Hepatocyte (in vitro differentiated cells): ENCODE measurements around the gene HIF1A. TPM values are rescaled to one million over a fixed set of nuclear protein-coding genes. Genes with fewer than 3 reads are reported as not detected.

Source experiments
- DNase-seq: peaks from one replicate; pipeline ENCODE4 v3.0.0-alpha.2; 2016; ENCODE audit warnings: low spot score
- H2AFZ ChIP-seq: fragments of 200-600 bp; sonication (generic); 2 replicates; pipeline ENCODE4 v1.6.0; 2016; ENCODE audit warnings: antibody characterized with exemption, mild to moderate bottlenecking
- H3K27ac ChIP-seq: fragments of 200-600 bp; sonication (generic); 2 replicates; pipeline ENCODE4 v1.5.1; 2016; ENCODE audit warnings: mild to moderate bottlenecking
- H3K27me3 ChIP-seq: fragments of 200-600 bp; sonication (generic); 2 replicates; pipeline ENCODE4 v1.6.1; 2016
- H3K36me3 ChIP-seq: fragments of 200-600 bp; sonication (generic); replicated peaks from 2 replicates; pipeline ENCODE4 v1.5.1; 2016; ENCODE audit warnings: low read depth; ENCODE audit not compliant: insufficient read depth
- H3K4me1 ChIP-seq: fragments of 200-600 bp; sonication (generic); 2 replicates; pipeline ENCODE4 v1.5.1; 2016; ENCODE audit warnings: mild to moderate bottlenecking, moderate library complexity; ENCODE audit not compliant: insufficient read depth
- H3K4me2 ChIP-seq: fragments of 200-600 bp; sonication (generic); 2 replicates; pipeline ENCODE4 v1.6.0; 2016
- H3K4me3 ChIP-seq: fragments of 200-600 bp; sonication (generic); 2 replicates; pipeline ENCODE4 v1.5.1; 2016; ENCODE audit warnings: mild to moderate bottlenecking
- H3K79me2 ChIP-seq: fragments of 200-600 bp; sonication (generic); 2 replicates; pipeline ENCODE4 v1.6.0; 2017; ENCODE audit warnings: mild to moderate bottlenecking
- H3K9me2 ChIP-seq: fragments of 200-600 bp; sonication (generic); replicated peaks from 2 replicates; pipeline ENCODE4 v1.6.0; 2017; ENCODE audit warnings: mild to moderate bottlenecking; ENCODE audit not compliant: insufficient read depth
- H3K9me3 ChIP-seq: fragments of 200-600 bp; sonication (generic); 2 replicates; pipeline ENCODE4 v1.5.1; 2016; ENCODE audit warnings: low read depth, mild to moderate bottlenecking
- H4K20me1 ChIP-seq: fragments of 200-600 bp; sonication (generic); 2 replicates; pipeline ENCODE4 v1.6.0; 2016; ENCODE audit warnings: mild to moderate bottlenecking; ENCODE audit not compliant: insufficient read depth, poor library complexity, severe bottlenecking
- EZH2 ChIP-seq: fragments of 200-600 bp; sonication (generic); IDR thresholded peaks from 2 replicates; pipeline ENCODE4 v1.6.1; 2016; ENCODE audit warnings: antibody characterized with exemption, mild to moderate bottlenecking, borderline replicate concordance
- EZH2phosphoT487 ChIP-seq: fragments of 200-600 bp; sonication (generic); IDR thresholded peaks from one replicate; pipeline ENCODE4 v1.6.1; 2018; ENCODE audit warnings: antibody characterized with exemption, mild to moderate bottlenecking, low read depth, moderate library complexity; ENCODE audit not compliant: unreplicated experiment, severe bottlenecking
- WGBS: methylation state at CpG from one replicate; pipeline ENCODE4 v1.1.6; 2016; ENCODE audit warnings: low lambda C conversion rate; ENCODE audit errors: missing lambda C conversion rate; 5-methylcytosine and 5-hydroxymethylcytosine counted together
- polyA plus RNA-seq: library from polyadenylated mRNA; unstranded; fragments of >200 nt; fragmentation: Nextera tagmentation; extraction: Ambion mirVana; gene quantifications from 2 replicates; pipeline ENCODE4 v1.2.1, GENCODE V29; 2016
- total RNA-seq: library from RNA; depleted of rRNA; stranded (reverse); fragments of >200 nt; gene quantifications from 2 replicates; pipeline ENCODE4 v1.2.3, GENCODE V29; 2014
- TF ChIP-seq, protein P1 (sequence below): fragments of 200-600 bp; sonication (generic); IDR thresholded peaks from 2 replicates; pipeline ENCODE4 v1.5.1; 2016; ENCODE audit warnings: antibody characterized with exemption, mild to moderate bottlenecking; ENCODE audit not compliant: poor library complexity

The HIF1A gene
- total and polyA plus RNA-seq, 2 experiments from 2014 or later: 169 to 285 TPM

DNA sequence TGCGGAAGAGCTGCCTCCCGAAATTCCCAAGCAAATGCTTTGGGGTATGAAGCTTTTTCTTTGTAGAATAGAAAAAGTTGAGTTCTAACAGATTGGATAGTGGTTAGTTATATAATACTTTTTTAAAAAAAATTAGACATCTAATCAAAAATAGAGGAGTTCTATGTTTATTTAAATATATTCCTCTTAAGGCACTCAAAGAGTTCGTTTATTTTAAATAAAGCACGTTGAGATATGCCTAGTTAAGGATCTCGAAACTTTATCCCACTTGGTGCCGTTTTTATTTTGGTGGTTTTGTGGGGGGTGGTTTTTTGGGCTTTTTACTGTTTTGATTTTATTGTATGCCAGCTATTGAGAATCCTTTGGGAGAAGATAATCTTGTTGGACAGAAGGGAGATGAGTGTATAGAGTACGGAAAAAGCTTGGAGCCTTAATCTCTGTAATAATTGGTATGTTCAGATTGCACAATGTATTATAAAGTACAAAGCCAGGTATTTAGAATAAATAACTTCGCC is 56.2 kb downstream of the HIF1A start:
- H4K20me1 ChIP-seq: no peaks in the 10 kb centered on the region
- no peaks in the 10 kb centered on the region for H3K4me1 ChIP-seq
- no peaks in the 10 kb centered on the region for H3K9me2 ChIP-seq
- no peak overlapping the region for H2AFZ ChIP-seq
- H3K9me3 ChIP-seq: no peaks in the 10 kb centered on the region
- no peaks in the 10 kb centered on the region for H3K27me3 ChIP-seq
- no peak overlapping the region for H3K4me3 ChIP-seq
- TF ChIP-seq, protein P1, sequence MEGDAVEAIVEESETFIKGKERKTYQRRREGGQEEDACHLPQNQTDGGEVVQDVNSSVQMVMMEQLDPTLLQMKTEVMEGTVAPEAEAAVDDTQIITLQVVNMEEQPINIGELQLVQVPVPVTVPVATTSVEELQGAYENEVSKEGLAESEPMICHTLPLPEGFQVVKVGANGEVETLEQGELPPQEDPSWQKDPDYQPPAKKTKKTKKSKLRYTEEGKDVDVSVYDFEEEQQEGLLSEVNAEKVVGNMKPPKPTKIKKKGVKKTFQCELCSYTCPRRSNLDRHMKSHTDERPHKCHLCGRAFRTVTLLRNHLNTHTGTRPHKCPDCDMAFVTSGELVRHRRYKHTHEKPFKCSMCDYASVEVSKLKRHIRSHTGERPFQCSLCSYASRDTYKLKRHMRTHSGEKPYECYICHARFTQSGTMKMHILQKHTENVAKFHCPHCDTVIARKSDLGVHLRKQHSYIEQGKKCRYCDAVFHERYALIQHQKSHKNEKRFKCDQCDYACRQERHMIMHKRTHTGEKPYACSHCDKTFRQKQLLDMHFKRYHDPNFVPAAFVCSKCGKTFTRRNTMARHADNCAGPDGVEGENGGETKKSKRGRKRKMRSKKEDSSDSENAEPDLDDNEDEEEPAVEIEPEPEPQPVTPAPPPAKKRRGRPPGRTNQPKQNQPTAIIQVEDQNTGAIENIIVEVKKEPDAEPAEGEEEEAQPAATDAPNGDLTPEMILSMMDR: no peak
- TF ChIP-seq EZH2 (no peak), EZH2phosphoT487 (no peak)
- DNase-seq: no peak
- H3K27ac ChIP-seq: no peak overlapping the region
- 88% methylated on average over 8 of the region's 8 CpGs for WGBS
- H3K4me2 ChIP-seq: no peak overlapping the region
- H3K36me3 ChIP-seq: no peaks in the 10 kb centered on the region
- H3K79me2 ChIP-seq: no peaks in the 10 kb centered on the region

DNA sequence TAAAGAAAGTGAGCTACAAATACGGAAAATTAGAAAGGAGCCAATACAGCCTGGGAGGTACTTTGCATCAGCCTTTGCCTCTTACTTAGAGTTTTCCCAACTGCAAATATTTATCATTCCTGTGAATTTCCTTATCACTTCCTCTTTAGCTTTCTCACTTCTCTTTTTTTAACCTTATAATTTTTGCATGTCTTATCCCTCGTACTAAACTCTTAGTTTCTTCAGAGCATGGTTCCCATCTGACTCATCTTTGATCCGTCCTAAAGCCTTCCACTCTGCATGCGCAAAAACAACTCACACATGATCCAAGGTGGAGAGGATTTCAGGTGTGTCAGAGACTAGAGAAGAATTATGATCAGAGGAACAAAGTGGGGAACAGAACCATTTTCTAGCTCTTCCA is 57.3 kb downstream of the HIF1A start:
- Histone ChIP-seq H4K20me1 (no peaks in the 10 kb centered on the region), H3K4me2 (no peak overlapping the region), H3K9me3 (no peaks in the 10 kb centered on the region), H3K4me3 (no peak overlapping the region), H2AFZ (no peak overlapping the region), H3K27me3 (no peaks in the 10 kb centered on the region), H3K4me1 (no peaks in the 10 kb centered on the region), H3K36me3 (no peaks in the 10 kb centered on the region), H3K79me2 (no peaks in the 10 kb centered on the region), H3K9me2 (no peaks in the 10 kb centered on the region), H3K27ac (peak overlapping the region; percentile 26)
- peak; percentile 15 for DNase-seq
- 72% methylated on average over 4 of the region's 4 CpGs for WGBS
- no peak for TF ChIP-seq EZH2
- TF ChIP-seq, protein P1: no peak
- no peak for TF ChIP-seq EZH2phosphoT487

DNA sequence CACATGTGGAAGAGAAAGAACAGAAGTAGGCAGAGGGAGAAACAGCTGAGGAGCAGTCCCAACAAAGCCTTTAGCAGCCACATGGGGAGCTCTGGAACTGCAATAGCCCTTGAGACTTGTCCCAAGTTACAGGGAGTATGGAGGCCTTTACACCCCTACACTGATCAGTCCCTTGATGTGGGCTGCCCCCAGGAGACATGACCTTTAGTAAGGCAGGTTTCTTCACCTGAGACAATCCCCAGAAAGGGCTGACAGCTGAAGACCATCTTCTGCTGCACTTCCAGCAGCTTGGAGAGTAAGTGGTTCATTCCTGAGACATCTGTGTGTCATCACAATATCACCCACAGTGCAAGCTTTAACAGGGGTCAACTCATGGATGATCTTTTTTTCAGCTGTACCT is 58.3 kb downstream of the HIF1A start:
- no peaks in the 10 kb centered on the region for H4K20me1 ChIP-seq

More for the DNA sequence above, 58.3 kb downstream of the HIF1A start:
- H3K36me3 ChIP-seq: no peaks in the 10 kb centered on the region
- no peaks in the 10 kb centered on the region for H3K27me3 ChIP-seq
- no peak overlapping the region for H3K4me2 ChIP-seq
- H3K79me2 ChIP-seq: no peaks in the 10 kb centered on the region
- H3K4me1 ChIP-seq: no peaks in the 10 kb centered on the region
- DNase-seq: peak; percentile 10
- H3K4me3 ChIP-seq: no peak overlapping the region
- no peaks in the 10 kb centered on the region for H3K9me2 ChIP-seq
- no peak for TF ChIP-seq EZH2
- TF ChIP-seq, protein P1: no peak
- no peak for TF ChIP-seq EZH2phosphoT487
- H2AFZ ChIP-seq: no peak overlapping the region
- no peaks in the 10 kb centered on the region for H3K9me3 ChIP-seq
- H3K27ac ChIP-seq: no peak overlapping the region
